B cell (primary cell): ENCODE data around the gene CDC37. TPM values are rescaled to one million over a fixed set of nuclear protein-coding genes. Genes with fewer than 3 reads are reported as not detected.

ENCODE experiments used
- ATAC-seq: fragments of 200-7000 bp; cut with Tn5 transposase; one replicate; pipeline ENCODE4 v1.10.0; 2021; ENCODE audit warnings: low read depth, mild to moderate bottlenecking, moderate number of reproducible peaks, moderate library complexity
- CTCF ChIA-PET: fragments of 350-600 bp; sonication (Branson Sonifier 250); formaldehyde crosslinking; loops from one replicate; lab custom pipeline; 2021; ENCODE audit warnings: antibody characterized with exemption, inconsistent platforms; lab: Charles Lee
- POLR2A ChIA-PET: fragments of 350-600 bp; sonication (Branson Sonifier 250); formaldehyde crosslinking; loops from one replicate; lab custom pipeline; 2021; ENCODE audit warnings: antibody characterized with exemption; lab: Charles Lee
- DNase-seq: peaks from one replicate; pipeline ENCODE4 v3.0.0; 2013
- H2AFZ ChIP-seq: 2 replicates; pipeline ENCODE4 v1.6.1; 2012; ENCODE audit warnings: mild to moderate bottlenecking, low read depth, low read length; ENCODE audit not compliant: insufficient read depth, poor library complexity, severe bottlenecking
- H3K27ac ChIP-seq, 2 donors: 1 replicate in 1 of 2; 2 replicates in 1 of 2; pipeline ENCODE4 v1.5.1; 2012 to 2013; ENCODE audit warnings: low read length in 2 of 2, mild to moderate bottlenecking in 2 of 2, moderate library complexity in 1 of 2
- H3K27me3 ChIP-seq, 4 experiments: fragments of 200-600 bp in 1 of 4; sonication (generic) in 1 of 4; replicated peaks in 1 of 4; 1 replicate in 2 of 4; 2 replicates in 2 of 4; pipeline versions ENCODE4 v1.6.1 to v1.7.0; 2013 to 2016; ENCODE audit warnings: low read length in 3 of 4, mild to moderate bottlenecking in 2 of 4, mixed read lengths in 1 of 4, moderate library complexity in 1 of 4; ENCODE audit not compliant: insufficient read depth in 4 of 4, control insufficient read depth in 3 of 4; ENCODE audit errors: control extremely low read depth in 1 of 4
- H3K36me3 ChIP-seq, 2 experiments: replicated peaks in 1 of 2; 1 replicate in 1 of 2; 2 replicates in 1 of 2; pipeline versions ENCODE4 v1.6.1 to v1.7.1; 2013; ENCODE audit warnings: low read length in 1 of 2; ENCODE audit not compliant: insufficient read depth in 2 of 2, control insufficient read depth in 1 of 2; ENCODE audit errors: control extremely low read depth in 1 of 2, extremely low read depth in 1 of 2
- H3K4me1 ChIP-seq, 2 donors: fragments of 200-600 bp in 1 of 2; sonication (generic) in 1 of 2; 1 replicate in 1 of 2; 2 replicates in 1 of 2; pipeline versions ENCODE4 v1.5.1 to v1.6.1; 2013 to 2017; ENCODE audit warnings: low read length in 2 of 2; ENCODE audit not compliant: control insufficient read depth in 2 of 2, insufficient read depth in 2 of 2
- H3K4me2 ChIP-seq: replicated peaks from 2 replicates; pipeline ENCODE3; 2012; ENCODE audit warnings: mild to moderate bottlenecking, low read depth, low read length; ENCODE audit not compliant: poor library complexity, severe bottlenecking
- H3K4me3 ChIP-seq, 5 experiments: fragments of 200-600 bp in 1 of 5; sonication (generic) in 1 of 5; 1 replicate in 3 of 5; 2 replicates in 2 of 5; pipeline versions ENCODE4 v1.5.1 to v1.7.0; 2011 to 2016; ENCODE audit warnings: low read length in 4 of 5, mild to moderate bottlenecking in 4 of 5, low read depth in 2 of 5, control low read depth in 1 of 5, moderate library complexity in 1 of 5; ENCODE audit not compliant: insufficient read depth in 1 of 5; ENCODE audit errors: control extremely low read depth in 1 of 5, extremely low read depth in 1 of 5
- H3K79me2 ChIP-seq: fragments of 200-600 bp; sonication (generic); one replicate; pipeline ENCODE4 v1.6.0; 2016; ENCODE audit warnings: low read length; ENCODE audit not compliant: control insufficient read depth, insufficient read depth
- H3K9ac ChIP-seq: fragments of 200-600 bp; sonication (generic); 2 replicates; pipeline ENCODE4 v1.6.1; 2017; ENCODE audit warnings: mild to moderate bottlenecking, low read length, moderate library complexity
- H3K9me3 ChIP-seq, 3 donors: one replicate each; pipeline versions ENCODE4 v1.6.1 to v1.7.1; 2013; ENCODE audit warnings: low read length in 2 of 3; ENCODE audit not compliant: control insufficient read depth in 2 of 3, insufficient read depth in 1 of 3; ENCODE audit errors: control extremely low read depth in 1 of 3
- H4K20me1 ChIP-seq: 2 replicates; pipeline ENCODE4 v1.6.0; 2012; ENCODE audit warnings: mild to moderate bottlenecking, low read length; ENCODE audit not compliant: insufficient read depth, control insufficient read depth, poor library complexity, severe bottlenecking
- H3K27ac Mint-ChIP-seq: one replicate; pipeline ENCODE4 v1.8.0; 2021; ENCODE audit warnings: mixed read lengths
- H3K27me3 Mint-ChIP-seq: one replicate; pipeline ENCODE4 v1.8.0; 2021; ENCODE audit warnings: mixed read lengths
- H3K4me1 Mint-ChIP-seq: one replicate; pipeline ENCODE4 v1.8.0; 2021; ENCODE audit warnings: mixed read lengths
- H3K4me3 Mint-ChIP-seq: one replicate; pipeline ENCODE4 v1.8.0; 2021; ENCODE audit warnings: mixed read lengths
- H3K9me3 Mint-ChIP-seq: one replicate; pipeline ENCODE4 v1.8.0; 2022; ENCODE audit warnings: mixed read lengths; ENCODE audit not compliant: insufficient read depth
- EZH2 ChIP-seq: IDR thresholded peaks from 2 replicates; pipeline ENCODE4 v1.6.1; 2012; ENCODE audit warnings: borderline replicate concordance, low read depth, mild to moderate bottlenecking, moderate library complexity, low read length; ENCODE audit not compliant: insufficient read depth, poor library complexity, severe bottlenecking
- WGBS: methylation state at CpG from one replicate; pipeline ENCODE4 v1.1.5; 2013; ENCODE audit warnings: missing lambda C conversion rate; ENCODE audit not compliant: insufficient coverage; 5-methylcytosine and 5-hydroxymethylcytosine counted together
- intact Hi-C: fragments of 100-400 bp; cut with micrococcal nuclease; formaldehyde crosslinking; loops from one replicate; pipeline ENCODE4 v1.10.0; 2022
- polyA plus RNA-seq: library from polyadenylated mRNA; depleted of rRNA; stranded (reverse); fragments of >200 nt; gene quantifications from 2 replicates; pipeline ENCODE4 v1.2.3, GENCODE V29; 2012
- total RNA-seq, 2 donors: library from RNA; stranded (reverse); fragments of 120-200 nt in 1 of 2; gene quantifications; 1 replicate in 1 of 2; 2 replicates in 1 of 2; pipeline versions ENCODE4 v1.2.3 to v1.2.4, GENCODE V29; 2013 to 2022
- TF ChIP-seq, protein P1 (sequence below): fragments of 200-600 bp; IDR thresholded peaks from one replicate; pipeline ENCODE4 v1.8.0; 2022; ENCODE audit warnings: antibody characterized with exemption, mild to moderate bottlenecking

Gene CDC37
- total and polyA plus RNA-seq, 2 donors (not counting 1 experiment from before 2014, with no cell fraction given) = 193 to 408 TPM

DNA sequence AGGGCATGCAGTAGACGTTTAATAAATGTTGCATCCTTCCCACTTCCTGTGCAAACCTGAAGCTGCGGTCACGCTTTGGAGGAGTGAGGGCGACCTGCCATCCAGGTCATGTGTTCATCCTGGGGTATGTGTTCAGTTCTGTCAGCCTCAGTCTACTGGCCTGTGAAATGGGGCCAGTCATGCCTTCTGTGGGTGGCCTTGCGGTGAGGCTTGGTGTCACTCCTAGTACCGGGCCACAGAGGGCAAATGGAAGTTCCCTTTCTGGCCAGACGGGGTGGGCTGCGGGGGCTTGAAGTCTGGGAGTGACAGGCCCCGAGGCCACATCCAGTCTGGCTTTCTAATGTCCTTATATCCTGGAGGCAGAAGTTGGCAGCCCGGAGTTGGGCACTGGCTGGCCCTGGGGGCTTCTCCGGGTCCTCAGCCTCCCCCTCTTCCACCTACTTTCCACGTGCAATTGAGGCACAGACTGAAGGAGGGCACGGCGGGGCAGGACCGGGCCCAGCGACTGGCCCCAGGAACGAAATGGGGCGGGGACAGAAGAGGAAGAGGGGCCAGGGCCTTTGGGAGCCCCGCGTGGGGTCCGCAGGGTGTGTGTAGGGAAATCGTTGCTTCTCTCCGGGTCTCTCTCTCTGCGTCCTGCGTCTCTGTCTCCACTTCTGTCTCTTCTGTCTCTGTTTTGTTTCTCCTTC is 28.1 kb upstream of the CDC37 start:
- peaks cover 0 to 11% (median 0%) of the 10 kb centered on the region in 3 donors for H3K9me3 ChIP-seq
- peaks cover 51 to 58% of the 10 kb centered on the region in 2 donors for H3K4me1 ChIP-seq
- Mint-ChIP-seq H3K4me3 (peak overlapping the region; percentile 94), H3K9me3 (no peaks in the 10 kb centered on the region), H3K4me1 (peaks cover 65% of the 10 kb centered on the region), H3K27me3 (peaks cover 13% of the 10 kb centered on the region), H3K27ac (peak overlapping the region; percentile 91)
- H3K4me2 ChIP-seq = peak overlapping the region; percentile 82
- no peaks in the 10 kb centered on the region for H4K20me1 ChIP-seq
- H3K9ac ChIP-seq = peak overlapping the region; percentile 40
- no peaks in the 10 kb centered on the region for H3K36me3 ChIP-seq
- peaks cover 0 to 25% (median 12%) of the 10 kb centered on the region in 4 experiments for H3K27me3 ChIP-seq
- peak; percentile 82 for DNase-seq
- ChIA-PET POLR2A (interaction anchor here (0.6 to 1.8 kb wide), 9 partner anchors 17 to 316 kb away, joined by 3 to 17 read pairs (median 4); partner anchors contain the start of gene TYK2), CTCF (interaction anchor here (0.9 to 6.4 kb wide), 4 partner anchors 14 to 193 kb away, joined by 3 to 115 read pairs (median 14); no protein-coding TSS in a partner anchor)
- WGBS = 13% methylated on average over 15 of the region's 25 CpGs
- TF ChIP-seq EZH2 = no peak
- TF ChIP-seq, protein P1, sequence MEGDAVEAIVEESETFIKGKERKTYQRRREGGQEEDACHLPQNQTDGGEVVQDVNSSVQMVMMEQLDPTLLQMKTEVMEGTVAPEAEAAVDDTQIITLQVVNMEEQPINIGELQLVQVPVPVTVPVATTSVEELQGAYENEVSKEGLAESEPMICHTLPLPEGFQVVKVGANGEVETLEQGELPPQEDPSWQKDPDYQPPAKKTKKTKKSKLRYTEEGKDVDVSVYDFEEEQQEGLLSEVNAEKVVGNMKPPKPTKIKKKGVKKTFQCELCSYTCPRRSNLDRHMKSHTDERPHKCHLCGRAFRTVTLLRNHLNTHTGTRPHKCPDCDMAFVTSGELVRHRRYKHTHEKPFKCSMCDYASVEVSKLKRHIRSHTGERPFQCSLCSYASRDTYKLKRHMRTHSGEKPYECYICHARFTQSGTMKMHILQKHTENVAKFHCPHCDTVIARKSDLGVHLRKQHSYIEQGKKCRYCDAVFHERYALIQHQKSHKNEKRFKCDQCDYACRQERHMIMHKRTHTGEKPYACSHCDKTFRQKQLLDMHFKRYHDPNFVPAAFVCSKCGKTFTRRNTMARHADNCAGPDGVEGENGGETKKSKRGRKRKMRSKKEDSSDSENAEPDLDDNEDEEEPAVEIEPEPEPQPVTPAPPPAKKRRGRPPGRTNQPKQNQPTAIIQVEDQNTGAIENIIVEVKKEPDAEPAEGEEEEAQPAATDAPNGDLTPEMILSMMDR = peak; percentile 8
- peak; percentile 24 for ATAC-seq
- no peaks in the 10 kb centered on the region for H3K79me2 ChIP-seq
- intact Hi-C loops = no loop called here
- peak overlapping the region; percentile 64 for H2AFZ ChIP-seq
- peak overlapping the region in 1 of 2 donors; percentile 29 for H3K27ac ChIP-seq
- H3K4me3 ChIP-seq = peak overlapping the region in 4 of 5 experiments; percentile 29 to 60 (median 43)
